Left renal cortex interstitium (tissue), 4 donors: ENCODE measurements around the gene NBR1. TPM values are rescaled to one million over a fixed set of nuclear protein-coding genes. Genes with fewer than 3 reads are reported as not detected.
"Not testable (repeated sequence)": the region's sequence is repeated elsewhere in the genome, so short reads cannot be mapped to it uniquely, and the experiment has no call there.

Experiments
- DNase-seq, 4 donors: peaks; one replicate each; pipeline ENCODE4 v3.0.0-alpha.2; 2013; ENCODE audit warnings: low read depth in 4 of 4, low spot score in 2 of 4, missing footprints in 1 of 4
- polyA plus RNA-seq, 4 donors: library from polyadenylated mRNA; unstranded; fragments of 120-200 nt; gene quantifications; one replicate each; pipeline ENCODE4 v1.2.1, GENCODE V29; 2013; ENCODE audit not compliant: insufficient read length in 4 of 4

Gene NBR1
- polyA plus RNA-seq, 4 donors: 106 to 132 (median 114) TPM

- no peak for DNase-seq
Observed at GRCh38 chr17:43151880-43152456, 19.0 kb upstream of the NBR1 start.

- not testable (repeated sequence) for DNase-seq
Observed at GRCh38 chr17:43153197-43153835, 17.7 kb upstream of the NBR1 start.

GRCh38 chr17:43155666-43156065 lies 15.3 kb upstream of the NBR1 start:
- DNase-seq: no peak

GRCh38 chr17:43159232-43159631 lies 11.8 kb upstream of the NBR1 start:
- DNase-seq: not testable (repeated sequence)

- not testable (repeated sequence) for DNase-seq
Observed at GRCh38 chr17:43159957-43160356, 11.1 kb upstream of the NBR1 start.

- not testable (repeated sequence) for DNase-seq
Observed at GRCh38 chr17:43165971-43166370, 5.0 kb upstream of the NBR1 start.

- peak in 1 of 4 donors; percentile 34 for DNase-seq
Observed at GRCh38 chr17:43169561-43170139, 1.4 kb upstream of the NBR1 start.

GRCh38 chr17:43170140-43170765 lies 761 bp upstream of the NBR1 start:
- peak; percentile 81 to 93 (median 91) for DNase-seq

GRCh38 chr17:43171586-43172487 lies 823 bp downstream of the NBR1 start:
- DNase-seq: peak; percentile 63 to 77 (median 66)

GRCh38 chr17:43175213-43176118 lies 4.5 kb downstream of the NBR1 start:
- no peak for DNase-seq

- no peak for DNase-seq
Observed at GRCh38 chr17:43176119-43176570, 5.1 kb downstream of the NBR1 start.

- no peak for DNase-seq
Observed at GRCh38 chr17:43183921-43184320, 12.9 kb downstream of the NBR1 start.

- not testable (repeated sequence) for DNase-seq
Observed at GRCh38 chr17:43186656-43187055, 15.6 kb downstream of the NBR1 start.

- DNase-seq: no peak
Observed at GRCh38 chr17:43193251-43193650, 22.2 kb downstream of the NBR1 start.

- no peak for DNase-seq
Observed at GRCh38 chr17:43199633-43200032, 28.6 kb downstream of the NBR1 start.

GRCh38 chr17:43200127-43200526 lies 29.1 kb downstream of the NBR1 start:
- DNase-seq: no peak

GRCh38 chr17:43203013-43203412 lies 32.0 kb downstream of the NBR1 start:
- not testable (repeated sequence) for DNase-seq

GRCh38 chr17:43210576-43210975 lies 39.6 kb downstream of the NBR1 start:
- no peak for DNase-seq

GRCh38 chr17:43211123-43211479 lies 40.1 kb downstream of the NBR1 start:
- no peak for DNase-seq
